HL-60/S4 (cell line): ENCODE measurements around the gene SCART1.
"Not testable (repeated sequence)": the region's sequence is repeated elsewhere in the genome, so short reads cannot be mapped to it uniquely, and the experiment has no call there.

Experiments
- in situ Hi-C: fragments of 300-500 bp; cut with MboI; formaldehyde crosslinking; loops from 2 replicates; pipeline ENCODE4 v1.14.3; 2022; ENCODE audit warnings: low sequenced_read_pairs

SCART1 gene

GRCh38 chr10:133511408-133511807 lies 57.7 kb downstream of the SCART1 start:
- in situ Hi-C loops, result no loop called here

GRCh38 chr10:133511907-133512528 lies 58.3 kb downstream of the SCART1 start:
- in situ Hi-C loops, result no loop called here

- in situ Hi-C loops, result no loop called here
Measured at GRCh38 chr10:133515471-133515870, 61.7 kb downstream of the SCART1 start.

- in situ Hi-C loops, result no loop called here
Measured at GRCh38 chr10:133516057-133516456, 62.3 kb downstream of the SCART1 start.

GRCh38 chr10:133518517-133518916 lies 64.8 kb downstream of the SCART1 start:
- in situ Hi-C loops, result not testable (repeated sequence)
